ENCODE measurements around the gene LDLRAD4.

The LDLRAD4 gene

GRCh38 chr18:13366541-13366940 lies 148.0 kb downstream of the LDLRAD4 start:
- Histone ChIP-seq H3K27me3 (ENCODE audit: insufficient read depth, low read length) (peaks cover 50% of the 10 kb centered on the region), H2AFZ (ENCODE audit: low read length, unreplicated experiment) (no peak overlapping the region), H3K79me2 (ENCODE audit: control insufficient read depth, insufficient read depth, low read length, unreplicated experiment) (no peaks in the 10 kb centered on the region), H3K27ac (ENCODE audit: low read depth, low read length) (no peak overlapping the region), H3K36me3 (ENCODE audit: insufficient read depth, low read length) (no peaks in the 10 kb centered on the region), H3K4me1 (ENCODE audit: control insufficient read depth, insufficient read depth, low read length, unreplicated experiment) (no peaks in the 10 kb centered on the region), H3K4me3 (ENCODE audit: low read depth, low read length) (no peak overlapping the region)

GRCh38 chr18:13366962-13367892 lies 148.7 kb downstream of the LDLRAD4 start:
- H3K27me3 ChIP-seq (ENCODE audit: insufficient read depth, low read length) = peaks cover 50% of the 10 kb centered on the region
- H3K4me1 ChIP-seq (ENCODE audit: control insufficient read depth, insufficient read depth, low read length, unreplicated experiment) = no peaks in the 10 kb centered on the region
- no peak overlapping the region for H3K27ac ChIP-seq (ENCODE audit: low read depth, low read length)
- H2AFZ ChIP-seq (ENCODE audit: low read length, unreplicated experiment) = no peak overlapping the region
- no peaks in the 10 kb centered on the region for H3K79me2 ChIP-seq (ENCODE audit: control insufficient read depth, insufficient read depth, low read length, unreplicated experiment)
- H3K4me3 ChIP-seq (ENCODE audit: low read depth, low read length) = no peak overlapping the region
- H3K36me3 ChIP-seq (ENCODE audit: insufficient read depth, low read length) = no peaks in the 10 kb centered on the region

- H3K27me3 ChIP-seq (ENCODE audit: insufficient read depth, low read length) = peaks cover 42% of the 10 kb centered on the region
- no peak overlapping the region for H3K27ac ChIP-seq (ENCODE audit: low read depth, low read length)
- H3K4me3 ChIP-seq (ENCODE audit: low read depth, low read length) = no peak overlapping the region
- H3K79me2 ChIP-seq (ENCODE audit: control insufficient read depth, insufficient read depth, low read length, unreplicated experiment) = no peaks in the 10 kb centered on the region
- no peak overlapping the region for H2AFZ ChIP-seq (ENCODE audit: low read length, unreplicated experiment)
- H3K36me3 ChIP-seq (ENCODE audit: insufficient read depth, low read length) = no peaks in the 10 kb centered on the region
- no peaks in the 10 kb centered on the region for H3K4me1 ChIP-seq (ENCODE audit: control insufficient read depth, insufficient read depth, low read length, unreplicated experiment)
Observed at GRCh38 chr18:13368080-13368813, 149.7 kb downstream of the LDLRAD4 start.

GRCh38 chr18:13369353-13369752 lies 150.8 kb downstream of the LDLRAD4 start:
- Histone ChIP-seq H3K27me3 (ENCODE audit: insufficient read depth, low read length) (peaks cover 33% of the 10 kb centered on the region), H3K36me3 (ENCODE audit: insufficient read depth, low read length) (no peaks in the 10 kb centered on the region), H3K79me2 (ENCODE audit: control insufficient read depth, insufficient read depth, low read length, unreplicated experiment) (no peaks in the 10 kb centered on the region), H2AFZ (ENCODE audit: low read length, unreplicated experiment) (no peak overlapping the region), H3K4me1 (ENCODE audit: control insufficient read depth, insufficient read depth, low read length, unreplicated experiment) (no peaks in the 10 kb centered on the region), H3K27ac (ENCODE audit: low read depth, low read length) (no peak overlapping the region), H3K4me3 (ENCODE audit: low read depth, low read length) (no peak overlapping the region)

- no peak overlapping the region for H3K27ac ChIP-seq (ENCODE audit: low read depth, low read length)
- H3K79me2 ChIP-seq (ENCODE audit: control insufficient read depth, insufficient read depth, low read length, unreplicated experiment) = no peaks in the 10 kb centered on the region
- H3K4me3 ChIP-seq (ENCODE audit: low read depth, low read length) = no peak overlapping the region
- H3K4me1 ChIP-seq (ENCODE audit: control insufficient read depth, insufficient read depth, low read length, unreplicated experiment) = peaks cover 4% of the 10 kb centered on the region
- H3K27me3 ChIP-seq (ENCODE audit: insufficient read depth, low read length) = peaks cover 30% of the 10 kb centered on the region
- no peaks in the 10 kb centered on the region for H3K36me3 ChIP-seq (ENCODE audit: insufficient read depth, low read length)
- no peak overlapping the region for H2AFZ ChIP-seq (ENCODE audit: low read length, unreplicated experiment)
Observed at GRCh38 chr18:13369756-13370510, 151.4 kb downstream of the LDLRAD4 start.

GRCh38 chr18:13370995-13371625 lies 152.6 kb downstream of the LDLRAD4 start:
- Histone ChIP-seq H3K4me3 (ENCODE audit: low read depth, low read length) (no peak overlapping the region), H3K4me1 (ENCODE audit: control insufficient read depth, insufficient read depth, low read length, unreplicated experiment) (peaks cover 12% of the 10 kb centered on the region), H3K27me3 (ENCODE audit: insufficient read depth, low read length) (peaks cover 21% of the 10 kb centered on the region), H3K79me2 (ENCODE audit: control insufficient read depth, insufficient read depth, low read length, unreplicated experiment) (no peaks in the 10 kb centered on the region), H2AFZ (ENCODE audit: low read length, unreplicated experiment) (no peak overlapping the region), H3K36me3 (ENCODE audit: insufficient read depth, low read length) (no peaks in the 10 kb centered on the region), H3K27ac (ENCODE audit: low read depth, low read length) (no peak overlapping the region)

GRCh38 chr18:13371689-13372418 lies 153.3 kb downstream of the LDLRAD4 start:
- Histone ChIP-seq H3K4me3 (ENCODE audit: low read depth, low read length) (no peak overlapping the region), H3K79me2 (ENCODE audit: control insufficient read depth, insufficient read depth, low read length, unreplicated experiment) (no peaks in the 10 kb centered on the region), H3K4me1 (ENCODE audit: control insufficient read depth, insufficient read depth, low read length, unreplicated experiment) (peaks cover 12% of the 10 kb centered on the region), H3K27ac (ENCODE audit: low read depth, low read length) (no peak overlapping the region), H3K27me3 (ENCODE audit: insufficient read depth, low read length) (peaks cover 14% of the 10 kb centered on the region), H3K36me3 (ENCODE audit: insufficient read depth, low read length) (no peaks in the 10 kb centered on the region), H2AFZ (ENCODE audit: low read length, unreplicated experiment) (no peak overlapping the region)

GRCh38 chr18:13372531-13372951 lies 154.0 kb downstream of the LDLRAD4 start:
- Histone ChIP-seq H3K36me3 (ENCODE audit: insufficient read depth, low read length) (no peaks in the 10 kb centered on the region), H3K79me2 (ENCODE audit: control insufficient read depth, insufficient read depth, low read length, unreplicated experiment) (no peaks in the 10 kb centered on the region), H2AFZ (ENCODE audit: low read length, unreplicated experiment) (no peak overlapping the region), H3K27ac (ENCODE audit: low read depth, low read length) (no peak overlapping the region), H3K4me3 (ENCODE audit: low read depth, low read length) (no peak overlapping the region), H3K4me1 (ENCODE audit: control insufficient read depth, insufficient read depth, low read length, unreplicated experiment) (peaks cover 12% of the 10 kb centered on the region), H3K27me3 (ENCODE audit: insufficient read depth, low read length) (peaks cover 10% of the 10 kb centered on the region; the same call in 1 of the 2 replicates)

GRCh38 chr18:13374096-13374467 lies 155.5 kb downstream of the LDLRAD4 start:
- Histone ChIP-seq H2AFZ (ENCODE audit: low read length, unreplicated experiment) (no peak overlapping the region), H3K4me3 (ENCODE audit: low read depth, low read length) (no peak overlapping the region), H3K27ac (ENCODE audit: low read depth, low read length) (no peak overlapping the region), H3K79me2 (ENCODE audit: control insufficient read depth, insufficient read depth, low read length, unreplicated experiment) (no peaks in the 10 kb centered on the region), H3K27me3 (ENCODE audit: insufficient read depth, low read length) (no peaks in the 10 kb centered on the region), H3K4me1 (ENCODE audit: control insufficient read depth, insufficient read depth, low read length, unreplicated experiment) (peaks cover 12% of the 10 kb centered on the region), H3K36me3 (ENCODE audit: insufficient read depth, low read length) (no peaks in the 10 kb centered on the region)
